SKM-1 (cell line): ENCODE results near the gene INTS1.

Experiments
- DNase-seq: peaks from one replicate; lab custom pipeline; 2025; ENCODE audit not compliant: unreplicated experiment; lab: John Stamatoyannopoulos, UW

Gene INTS1

DNA sequence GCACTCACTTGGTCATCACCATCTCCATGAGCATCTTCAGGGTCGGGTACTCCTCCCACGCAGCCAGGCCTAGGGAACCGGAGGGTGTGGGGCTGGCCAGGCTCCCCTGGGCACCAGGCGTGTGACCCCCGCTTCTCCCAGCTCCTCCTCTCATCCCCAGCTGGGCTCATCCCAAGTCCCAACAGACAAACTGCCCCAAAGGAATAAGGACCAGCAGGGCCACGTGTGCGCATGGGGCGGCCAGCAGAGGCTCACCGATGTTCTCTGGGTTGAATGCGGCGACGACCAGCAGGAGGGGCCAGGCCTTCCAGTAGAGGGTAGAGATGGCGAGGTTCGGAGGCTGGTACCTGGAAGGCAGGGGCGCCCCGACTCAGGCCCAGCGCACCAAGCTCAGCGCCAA is 14.9 kb downstream of the INTS1 start:
- no peak for DNase-seq

DNA sequence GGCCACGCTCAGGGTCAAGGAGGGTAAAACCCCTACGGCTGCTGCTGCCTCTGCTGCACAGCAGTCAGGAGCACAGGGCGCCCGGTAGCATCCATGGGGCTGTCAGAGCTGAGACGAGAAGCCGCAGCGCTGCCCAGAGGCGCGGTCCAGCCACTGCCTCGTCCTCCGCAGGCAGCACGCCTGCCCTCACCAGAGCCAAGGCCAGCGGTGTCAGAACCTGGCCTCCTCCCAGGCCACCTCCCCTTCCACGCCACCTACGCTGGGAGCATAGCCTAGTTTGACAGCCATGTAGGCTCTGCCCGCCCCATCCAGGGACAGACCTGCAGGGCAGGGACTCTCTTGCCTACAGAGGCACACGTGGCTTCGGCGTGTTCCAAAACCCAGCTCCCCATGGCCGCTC is 16.2 kb downstream of the INTS1 start:
- DNase-seq = no peak

DNA sequence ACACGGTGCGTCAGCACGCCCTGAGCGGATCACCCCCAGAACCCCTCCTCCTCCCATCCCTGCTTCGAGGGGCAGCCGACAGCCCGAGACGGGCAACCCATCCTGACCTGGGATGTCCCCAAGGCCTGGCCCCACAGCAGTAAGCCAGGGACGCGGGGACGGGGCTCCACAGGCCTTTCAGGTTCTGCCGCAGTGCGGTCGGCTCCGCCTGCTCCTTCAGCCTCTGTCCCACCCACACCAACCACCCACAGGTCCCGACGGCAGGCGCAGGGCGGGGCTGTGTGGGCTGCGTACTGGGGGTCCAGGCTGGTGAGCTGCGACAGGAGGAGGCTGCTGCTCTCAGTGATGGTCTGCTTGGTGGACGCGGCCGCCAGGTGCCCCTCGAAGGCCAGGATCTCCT is 16.7 kb downstream of the INTS1 start:
- DNase-seq = no peak

DNA sequence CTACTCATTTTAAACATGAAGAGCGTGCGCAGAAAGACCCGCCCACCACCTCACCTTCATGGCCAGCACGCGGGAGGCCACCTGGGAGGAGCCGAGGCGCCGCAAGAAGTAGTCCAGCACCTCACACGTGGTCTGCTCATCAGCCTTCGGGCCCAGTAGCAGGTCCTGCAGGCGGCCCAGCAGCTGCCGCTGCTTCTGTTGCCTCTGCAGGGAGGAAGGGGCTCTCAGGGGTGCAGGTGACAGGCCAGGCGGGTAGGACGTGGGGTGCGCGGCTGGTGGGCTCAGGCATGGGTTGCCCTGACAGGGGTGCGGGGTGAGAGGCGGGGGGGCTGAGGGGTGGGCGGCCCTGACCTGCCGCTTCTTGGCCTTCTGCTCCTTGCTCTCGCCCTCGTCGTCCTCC is 17.6 kb downstream of the INTS1 start:
- DNase-seq = no peak

DNA sequence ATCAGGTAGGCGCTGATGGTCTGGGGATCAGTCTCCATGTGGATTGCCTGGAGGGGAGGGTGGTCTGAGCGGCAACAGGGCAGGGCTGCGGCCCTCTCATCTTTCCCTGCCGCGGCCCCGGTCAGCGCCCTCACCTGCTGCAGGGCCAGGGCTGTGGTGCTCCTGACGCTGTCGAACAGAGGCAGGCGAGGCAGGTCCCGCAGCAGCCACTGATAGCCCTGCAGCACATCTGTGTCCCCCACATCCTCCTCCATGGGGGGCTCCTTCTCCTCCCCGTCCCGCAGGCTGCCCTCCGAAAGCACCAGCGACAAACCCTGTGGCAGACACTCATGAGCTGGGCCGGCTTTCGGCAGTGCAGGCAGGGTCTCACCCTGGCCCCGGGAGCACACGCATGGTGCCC is 19.0 kb downstream of the INTS1 start:
- no peak for DNase-seq

DNA sequence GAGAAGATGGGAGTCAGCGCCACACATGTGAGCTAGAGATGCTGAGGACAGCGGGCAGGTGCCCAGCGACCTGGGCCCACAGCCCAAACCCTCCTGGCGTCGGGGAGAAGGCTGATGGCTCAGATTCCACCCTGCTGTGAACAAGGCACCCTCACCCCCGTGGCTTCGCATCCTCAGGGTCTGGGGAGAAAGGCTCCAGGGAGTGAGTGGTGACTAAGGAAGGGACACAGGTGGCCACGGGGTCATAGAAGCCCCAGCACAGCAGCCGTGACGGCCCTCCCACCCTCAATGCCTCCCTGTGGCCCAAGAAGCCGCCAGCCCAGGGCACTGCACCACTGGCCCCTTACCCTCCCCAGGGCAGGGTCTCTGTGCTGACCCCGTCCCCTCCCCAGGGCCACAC is 19.6 kb downstream of the INTS1 start:
- DNase-seq = no peak

DNA sequence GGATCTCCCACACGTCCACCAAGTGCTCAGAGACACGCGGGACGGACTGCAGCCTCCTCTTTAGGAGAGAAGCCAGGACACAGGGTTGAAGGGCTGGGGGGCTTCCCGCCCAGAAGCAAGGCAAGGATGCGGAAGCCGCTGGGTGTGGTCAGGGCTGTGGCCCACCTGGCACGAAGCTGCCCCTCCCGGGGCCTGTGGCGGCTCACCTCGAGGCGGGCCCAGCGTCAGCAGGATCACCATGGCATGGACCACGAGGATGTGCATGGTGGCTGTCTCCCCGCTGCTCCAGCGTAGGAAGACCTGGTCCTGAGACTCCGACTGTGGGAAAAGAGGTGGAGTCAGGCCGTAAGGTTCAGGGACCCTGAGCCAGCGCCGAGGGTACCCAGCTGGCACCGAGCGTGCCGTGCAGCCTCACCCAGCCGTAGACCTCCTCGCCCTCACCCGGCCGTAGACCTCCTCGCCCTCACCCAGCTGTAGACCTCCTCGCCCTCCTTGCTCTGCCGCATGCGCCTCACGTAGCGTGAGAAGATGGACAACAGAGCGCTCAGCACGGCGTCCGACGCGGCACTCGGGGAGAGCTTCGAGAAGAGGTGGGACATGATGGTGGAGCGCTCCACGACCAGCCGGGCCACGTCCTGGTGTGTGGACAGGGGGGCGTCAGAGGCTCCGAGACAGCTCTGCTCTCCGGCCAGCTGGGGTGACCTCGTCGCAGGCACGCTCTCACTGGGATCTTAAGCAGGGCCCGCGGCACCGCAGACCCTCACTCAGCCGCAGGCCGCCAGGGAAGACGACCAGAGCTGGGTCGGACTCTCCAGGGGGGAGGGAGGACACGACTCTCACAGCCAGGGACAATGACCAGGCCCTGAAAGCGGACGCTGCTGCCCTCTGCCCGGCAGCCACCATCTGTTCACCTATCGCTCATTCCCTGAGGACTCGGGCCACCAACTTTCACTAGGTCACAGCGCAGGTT is 20.4 kb downstream of the INTS1 start:
- DNase-seq = no peak

DNA sequence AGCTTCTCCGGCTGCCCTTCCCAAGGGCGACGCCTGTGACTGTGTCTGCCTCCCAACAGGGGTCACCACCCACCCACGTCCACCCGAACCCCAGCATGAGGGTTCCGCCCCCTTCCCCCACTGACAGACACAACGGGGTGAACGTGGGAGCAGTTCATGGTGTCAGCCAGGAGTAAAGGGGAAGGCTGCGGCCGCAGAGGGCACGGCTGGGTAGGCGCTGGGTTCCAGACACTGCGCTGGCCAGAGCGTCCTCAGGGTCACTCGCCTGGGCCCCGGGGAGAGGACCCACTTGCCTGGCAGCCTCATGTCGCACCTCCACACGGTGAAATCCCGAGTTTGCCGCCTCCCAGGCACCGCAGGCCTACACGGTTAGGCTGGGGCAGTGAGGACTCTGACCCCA is 21.1 kb downstream of the INTS1 start:
- DNase-seq = no peak

DNA sequence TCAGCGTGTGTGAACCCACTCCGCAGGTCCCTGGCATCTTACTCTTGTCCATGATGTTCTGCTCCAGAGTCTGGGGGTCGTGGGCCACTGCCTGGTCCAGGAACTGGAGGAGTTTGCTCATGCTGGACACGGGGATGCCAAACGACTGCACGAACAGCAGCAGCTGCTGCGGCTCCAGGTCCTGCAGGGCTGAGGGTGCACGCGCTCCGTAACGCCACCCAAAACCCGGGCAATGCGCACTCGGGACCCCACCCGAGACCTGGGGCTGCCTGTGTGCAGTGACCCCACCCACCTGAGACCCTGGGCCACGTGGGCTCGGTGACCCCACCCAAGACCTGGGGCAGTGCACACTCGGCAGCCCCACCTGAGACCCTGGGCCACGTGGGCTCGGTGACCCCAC is 22.9 kb downstream of the INTS1 start:
- no peak for DNase-seq

DNA sequence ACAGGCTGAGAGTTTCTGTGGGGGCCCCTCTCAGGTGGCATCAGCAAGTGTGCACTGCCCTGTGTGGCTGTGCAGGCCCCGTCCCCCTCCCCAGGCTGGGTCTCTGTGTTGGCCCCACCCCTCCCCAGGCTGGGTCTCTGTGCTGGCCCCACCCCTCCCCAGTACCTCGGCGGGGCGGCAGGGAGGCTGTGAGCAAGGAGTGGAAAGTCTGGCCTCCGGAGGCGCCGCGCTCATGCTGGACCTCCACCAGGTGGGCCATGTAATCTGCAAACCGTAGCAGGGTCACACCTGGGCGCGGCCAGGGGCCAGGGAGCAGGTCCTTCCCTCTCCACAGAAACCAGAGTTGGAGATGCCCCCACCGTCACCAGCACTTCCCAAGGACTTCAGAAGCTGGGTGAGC is 23.5 kb downstream of the INTS1 start:
- DNase-seq = no peak

DNA sequence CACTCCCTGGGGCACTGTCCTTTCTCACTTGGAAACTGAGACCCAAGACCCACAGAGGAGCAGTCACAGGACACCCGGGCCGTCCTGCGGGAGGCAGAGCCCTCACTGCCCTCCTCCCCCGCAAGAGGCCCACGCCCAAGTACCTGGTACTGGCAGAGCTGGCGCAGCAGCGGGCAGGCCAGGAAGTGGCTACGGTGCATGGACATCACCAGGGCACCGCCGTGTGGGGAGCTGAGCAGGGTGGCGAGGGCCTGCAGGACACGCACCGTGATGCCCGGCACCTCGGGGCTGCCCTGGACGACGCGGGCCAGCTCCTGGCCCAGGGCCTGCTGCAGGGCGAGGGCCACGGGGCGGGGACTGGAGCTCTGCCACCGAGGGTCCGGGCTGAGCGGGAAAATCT is 24.9 kb downstream of the INTS1 start:
- DNase-seq = no peak

DNA sequence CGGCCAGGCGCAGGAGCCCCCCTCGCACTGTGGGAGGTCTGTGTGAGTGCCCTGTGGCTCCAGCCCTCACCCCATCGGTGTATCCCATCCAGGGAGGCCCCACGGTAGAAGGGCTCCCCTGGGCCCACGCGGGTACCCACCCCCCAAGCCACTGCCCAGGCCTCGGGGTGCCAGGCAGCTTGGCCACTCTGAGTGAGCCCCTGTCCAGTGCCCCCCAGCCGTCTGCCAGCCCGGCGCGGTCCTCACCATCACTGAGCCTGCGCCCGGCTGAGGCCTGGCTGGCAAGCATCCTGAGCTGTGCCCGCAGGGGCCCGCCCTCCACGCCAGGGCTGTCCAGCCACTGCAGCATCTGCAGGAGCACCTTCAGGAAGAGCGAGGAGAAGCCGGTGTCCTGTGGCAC is 25.7 kb downstream of the INTS1 start:
- no peak for DNase-seq

DNA sequence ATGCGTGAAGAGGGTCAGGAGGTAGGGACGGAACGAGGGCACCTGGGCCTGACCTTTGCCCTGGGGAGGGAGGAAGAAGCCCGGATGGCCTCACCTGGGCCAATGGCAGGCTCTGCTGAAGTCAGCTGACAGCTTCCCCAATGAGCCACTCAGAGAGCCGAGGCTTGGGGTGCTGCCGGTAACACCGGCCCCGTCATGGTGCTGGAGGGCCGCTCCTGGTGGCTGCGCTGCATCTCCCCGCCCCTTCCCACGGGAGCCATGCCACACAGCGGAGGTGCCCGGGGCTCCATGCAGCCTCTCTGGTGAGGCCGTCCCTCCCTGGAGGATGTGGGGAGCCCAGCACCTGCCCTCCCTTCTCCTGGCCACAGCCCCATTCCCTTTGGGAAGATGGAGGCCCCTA is 27.3 kb downstream of the INTS1 start:
- no peak for DNase-seq

DNA sequence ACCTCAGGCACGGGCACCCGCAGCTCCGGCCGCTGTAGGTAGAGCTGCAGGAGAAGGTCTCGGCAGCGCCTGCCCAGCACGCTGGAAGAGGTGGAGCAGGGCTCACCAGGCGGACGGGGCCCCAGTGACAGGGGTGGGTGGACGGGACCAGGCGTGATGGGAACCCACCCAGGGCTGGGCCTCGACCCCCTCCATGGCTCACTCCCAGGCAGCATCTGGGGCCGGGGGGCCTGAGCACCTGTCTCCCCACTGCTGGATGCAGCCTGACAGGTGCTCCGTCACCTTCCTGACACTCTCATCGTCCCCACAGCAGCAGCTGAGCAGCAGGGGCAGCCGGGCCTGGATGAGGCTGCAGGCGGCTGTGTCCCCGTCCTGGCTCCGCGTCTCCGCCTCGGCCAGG is 28.2 kb downstream of the INTS1 start:
- no peak for DNase-seq

DNA sequence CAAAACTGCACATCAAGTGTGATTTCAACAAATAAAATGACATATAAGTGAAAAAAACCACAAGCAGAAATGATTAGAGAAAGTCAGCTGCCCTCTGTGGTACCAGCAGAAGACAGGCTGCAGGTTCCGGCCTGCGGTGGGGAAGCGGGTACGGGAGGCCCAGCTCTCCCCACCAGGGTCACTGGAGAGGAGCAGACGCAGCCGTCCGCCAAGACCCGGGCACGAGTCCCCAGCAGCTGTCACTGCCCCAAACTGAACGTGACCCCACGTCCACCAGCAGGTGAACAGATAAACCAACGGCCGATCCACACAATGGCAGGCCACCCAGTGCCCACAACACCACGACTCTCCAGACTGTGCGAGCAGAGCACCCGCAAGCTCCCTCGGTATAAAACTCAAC is 28.8 kb downstream of the INTS1 start:
- no peak for DNase-seq

DNA sequence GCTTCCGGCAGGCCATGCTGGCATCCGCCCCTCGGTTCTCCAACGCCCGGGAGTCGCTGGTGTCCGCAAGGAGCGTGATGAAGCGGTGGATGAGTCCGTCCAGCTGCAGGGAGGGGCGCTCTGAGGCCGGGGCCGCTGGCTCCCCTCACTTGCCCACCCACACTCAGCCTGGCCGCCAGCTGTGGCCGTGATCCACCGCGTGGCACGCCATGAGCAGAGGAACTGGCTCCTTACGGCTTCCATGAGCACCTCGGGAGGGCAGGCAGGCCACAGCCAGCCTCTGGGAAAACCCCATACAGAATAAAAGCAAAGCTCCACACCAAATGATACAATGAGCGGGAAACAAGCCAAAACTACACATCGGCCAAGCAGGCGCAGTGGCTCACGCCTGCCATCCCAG is 29.5 kb downstream of the INTS1 start:
- no peak for DNase-seq

DNA sequence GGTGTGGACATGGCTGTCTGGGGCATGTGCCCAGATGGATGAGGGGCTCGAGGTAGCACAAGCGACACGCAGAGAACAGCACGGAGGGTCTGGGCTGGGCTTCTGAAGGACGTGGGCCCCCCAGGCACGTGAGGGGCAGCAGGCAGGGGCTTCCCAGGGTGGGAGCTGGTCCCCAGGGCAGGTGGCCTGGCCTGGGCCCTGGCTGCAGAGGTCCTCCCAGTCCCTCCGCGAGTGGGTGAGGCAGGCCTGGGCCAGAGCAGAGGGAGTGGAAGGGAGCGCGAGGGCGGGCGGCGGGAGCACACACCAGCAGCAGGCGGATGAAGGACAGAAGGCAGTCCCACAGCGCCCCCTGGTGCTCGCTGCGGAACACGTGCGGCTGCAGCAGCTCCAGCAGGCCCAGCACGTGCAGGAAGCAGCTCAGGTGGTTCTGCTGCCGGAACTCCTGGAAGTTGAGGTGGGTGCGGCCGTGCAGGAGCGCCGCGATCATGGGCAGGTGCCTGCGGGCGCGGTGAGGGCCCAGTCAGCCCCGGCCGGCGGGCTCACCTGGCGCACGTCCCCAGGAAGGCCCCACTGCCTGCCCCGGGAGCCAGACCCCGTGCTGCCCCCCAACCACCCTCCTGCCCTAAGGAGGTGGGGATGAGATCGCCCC is 30.2 kb downstream of the INTS1 start:
- peak; percentile 64 for DNase-seq

DNA sequence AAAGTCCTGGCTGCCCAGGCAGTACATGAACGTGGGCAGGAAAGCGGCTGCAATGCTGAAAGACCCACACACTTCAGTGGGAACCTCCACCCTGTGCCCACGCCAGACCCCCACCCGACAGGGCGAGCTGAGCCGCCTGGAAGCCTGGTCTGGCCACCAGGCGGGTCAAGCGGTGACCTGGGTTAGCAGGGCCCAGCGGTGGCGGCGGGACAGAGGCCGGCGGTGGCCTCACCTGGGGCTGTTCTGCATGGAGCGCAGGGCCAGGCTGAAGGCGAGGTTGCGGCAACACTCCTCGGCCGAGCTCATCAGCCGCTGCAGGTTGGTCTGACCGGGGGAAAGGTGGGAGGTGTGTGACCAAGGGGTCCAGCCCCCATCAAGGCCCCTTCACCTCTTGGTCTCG is 33.3 kb downstream of the INTS1 start:
- DNase-seq = no peak

DNA sequence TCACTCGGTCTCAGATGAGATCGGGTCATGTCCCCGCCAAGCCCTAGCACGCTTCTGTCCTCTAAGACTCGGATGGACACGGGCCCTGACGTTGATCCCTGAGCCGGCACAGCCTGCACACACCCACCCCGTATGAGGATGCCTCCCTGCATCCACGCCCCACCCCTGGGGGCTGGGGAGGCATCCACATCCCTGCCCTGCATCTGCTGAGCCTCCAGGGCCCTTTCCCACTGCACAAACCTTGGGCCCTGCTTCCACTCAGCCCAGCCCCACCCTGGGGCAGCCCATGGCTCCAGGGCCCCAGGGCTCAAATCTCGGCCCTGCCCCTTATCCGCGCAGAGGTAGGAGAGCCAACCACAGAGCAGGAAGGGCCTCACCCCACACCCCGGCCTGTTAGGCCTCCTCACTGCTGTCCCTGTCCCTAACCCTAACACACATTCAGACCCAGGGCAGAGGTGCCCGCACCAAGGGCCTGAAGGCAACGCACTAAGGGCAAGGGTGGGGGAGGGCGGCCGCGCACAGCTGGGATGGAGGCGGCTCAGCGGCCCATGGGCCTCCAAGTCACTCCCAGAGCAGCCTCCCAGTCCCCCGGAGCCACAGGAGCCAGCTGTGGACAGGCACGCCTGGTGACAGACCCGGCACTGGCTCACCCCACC is 35.4 kb downstream of the INTS1 start:
- no peak for DNase-seq

DNA sequence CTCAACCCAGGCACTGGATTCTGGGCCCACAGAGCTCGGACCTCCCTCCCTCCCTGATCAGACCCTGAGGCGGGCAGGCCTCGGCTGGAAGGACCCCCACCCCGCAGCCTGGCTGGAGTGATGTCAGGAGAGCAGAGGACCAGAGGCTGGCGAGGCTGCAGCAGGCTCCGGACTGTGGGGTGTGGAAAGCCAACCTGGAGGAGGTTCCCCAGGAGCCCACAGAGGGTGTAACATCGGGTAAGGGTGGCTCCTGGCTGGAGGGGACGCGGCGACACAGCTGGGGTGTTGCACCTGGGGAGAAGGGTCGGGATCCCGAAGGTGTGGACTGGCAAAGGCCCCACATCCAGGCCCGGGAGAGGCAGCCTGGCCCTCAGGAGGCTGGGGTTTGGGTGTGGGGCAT is 36.0 kb downstream of the INTS1 start:
- no peak for DNase-seq

DNA sequence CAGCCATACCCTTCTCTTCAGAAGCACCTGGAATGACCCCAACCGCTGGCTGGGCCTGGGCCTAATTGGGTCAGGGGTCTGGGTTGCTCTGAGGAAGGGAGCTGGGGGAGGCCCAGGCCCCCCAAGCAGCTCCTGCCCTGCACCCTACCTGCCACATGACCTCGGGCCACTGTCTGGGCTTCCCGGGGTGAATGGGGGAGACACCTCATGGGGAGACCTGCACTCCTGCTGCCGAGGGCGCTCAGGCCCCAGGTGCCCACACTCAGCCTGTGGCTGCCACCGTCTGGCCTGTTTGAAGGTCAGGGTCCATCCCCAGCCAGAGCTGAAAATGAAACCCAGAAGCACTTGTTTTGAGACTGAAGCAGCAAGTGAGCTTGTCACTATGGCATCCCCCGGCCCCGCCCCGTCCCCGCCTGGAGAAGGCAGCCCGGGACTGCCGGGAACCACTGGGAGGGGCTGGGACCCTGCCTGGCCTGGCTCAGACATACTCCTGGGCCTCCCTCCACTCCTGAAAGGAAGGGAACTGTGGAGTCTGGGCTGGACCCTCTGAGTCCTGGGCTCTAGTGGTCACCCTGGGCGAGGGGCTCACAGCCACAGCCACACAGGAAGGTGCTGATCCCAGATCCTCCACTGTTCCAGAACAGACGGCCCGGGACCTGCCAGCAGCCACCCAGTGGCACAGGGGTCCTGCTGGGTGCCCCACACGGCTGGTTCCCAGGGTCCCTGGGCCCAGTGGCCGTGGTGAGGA is 37.5 kb downstream of the INTS1 start:
- no peak for DNase-seq
